GM12872 (cell line): ENCODE results near the gene PADI2.

ENCODE experiments used
- CTCF ChIP-seq: IDR thresholded peaks from 3 replicates; pipeline ENCODE4 v1.5.1; 2011; ENCODE audit warnings: low read depth, mild to moderate bottlenecking, low read length, moderate library complexity; ENCODE audit not compliant: insufficient read depth

Gene PADI2

GRCh38 chr1:17040135-17040534 is 79.1 kb downstream of the PADI2 start:
- TF ChIP-seq CTCF, result no peak

GRCh38 chr1:17039522-17039921 is 79.7 kb downstream of the PADI2 start:
- TF ChIP-seq CTCF, result no peak

- TF ChIP-seq CTCF, result no peak
Observed at GRCh38 chr1:17033481-17033880, 85.8 kb downstream of the PADI2 start.

GRCh38 chr1:17032741-17033140 is 86.5 kb downstream of the PADI2 start:
- TF ChIP-seq CTCF, result no peak

- TF ChIP-seq CTCF, result no peak
Observed at GRCh38 chr1:17031436-17031835, 87.8 kb downstream of the PADI2 start.

- TF ChIP-seq CTCF, result no peak
Observed at GRCh38 chr1:17030206-17030605, 89.0 kb downstream of the PADI2 start.

- no peak for TF ChIP-seq CTCF
Observed at GRCh38 chr1:17028662-17029188, 90.5 kb downstream of the PADI2 start.
